H9 (cell line): ENCODE data around the gene HLA-F. TPM values are rescaled to one million over a fixed set of nuclear protein-coding genes. Genes with fewer than 3 reads are reported as not detected.

Source experiments
- DNase-seq: peaks from one replicate; pipeline ENCODE4 v3.0.0-alpha.2; 2017
- H2AFZ ChIP-seq: one replicate; pipeline ENCODE4 v1.6.1; 2013; ENCODE audit warnings: mild to moderate bottlenecking, low read length, control low read depth, moderate library complexity
- H2AK5ac ChIP-seq: 2 replicates; pipeline ENCODE4 v1.6.1; 2013; ENCODE audit warnings: low read length, control low read depth, mixed read lengths; ENCODE audit not compliant: insufficient read length
- H2BK120ac ChIP-seq: one replicate; pipeline ENCODE4 v1.6.1; 2013; ENCODE audit warnings: low read depth, mild to moderate bottlenecking, low read length, control low read depth, inconsistent platforms; ENCODE audit not compliant: poor library complexity, severe bottlenecking
- H2BK12ac ChIP-seq: 2 replicates; pipeline ENCODE4 v1.6.1; 2013; ENCODE audit warnings: low read length, control low read depth, mixed read lengths, low read depth; ENCODE audit not compliant: insufficient read length
- H2BK15ac ChIP-seq: 2 replicates; pipeline ENCODE4 v1.6.1; 2013; ENCODE audit warnings: low read depth, low read length, control low read depth
- H2BK20ac ChIP-seq: one replicate; pipeline ENCODE4 v1.6.1; 2013; ENCODE audit warnings: low read depth, mild to moderate bottlenecking, low read length, control low read depth, inconsistent platforms; ENCODE audit not compliant: poor library complexity, severe bottlenecking
- H2BK5ac ChIP-seq: 2 replicates; pipeline ENCODE4 v1.6.1; 2013; ENCODE audit warnings: low read length, control low read depth, mixed read lengths; ENCODE audit not compliant: insufficient read length
- H3K14ac ChIP-seq: 2 replicates; pipeline ENCODE4 v1.6.1; 2013; ENCODE audit warnings: low read length, control low read depth; ENCODE audit not compliant: insufficient read depth
- H3K18ac ChIP-seq: 2 replicates; pipeline ENCODE4 v1.6.1; 2013; ENCODE audit warnings: low read depth, mild to moderate bottlenecking, mixed read lengths, low read length, control low read depth; ENCODE audit not compliant: insufficient read length
- H3K23ac ChIP-seq: 2 replicates; pipeline ENCODE4 v1.6.1; 2013; ENCODE audit warnings: low read length, control low read depth, mixed read lengths, low read depth; ENCODE audit not compliant: insufficient read length
- H3K23me2 ChIP-seq: 2 replicates; pipeline ENCODE4 v1.6.1; 2013; ENCODE audit warnings: low read depth, mild to moderate bottlenecking, mixed read lengths, low read length, control low read depth; ENCODE audit not compliant: insufficient read length, poor library complexity, severe bottlenecking
- H3K27ac ChIP-seq: 2 replicates; pipeline ENCODE4 v1.5.1; 2013; ENCODE audit warnings: low read length, control low read depth, mixed read lengths, low read depth; ENCODE audit not compliant: insufficient read length
- H3K27me3 ChIP-seq: 2 replicates; pipeline ENCODE4 v1.6.1; 2013; ENCODE audit warnings: low read length, control low read depth, inconsistent platforms; ENCODE audit not compliant: insufficient read depth
- H3K4ac ChIP-seq: 2 replicates; pipeline ENCODE4 v1.6.1; 2013; ENCODE audit warnings: low read depth, mild to moderate bottlenecking, control low read depth, inconsistent platforms, low read length, moderate library complexity
- H3K4me1 ChIP-seq: 2 replicates; pipeline ENCODE4 v1.6.1; 2013; ENCODE audit warnings: low read length, control low read depth, inconsistent platforms; ENCODE audit not compliant: insufficient read depth
- H3K4me2 ChIP-seq: 2 replicates; pipeline ENCODE4 v1.6.1; 2013; ENCODE audit warnings: low read length, control low read depth, mixed read lengths; ENCODE audit not compliant: insufficient read length, insufficient read depth
- H3K56ac ChIP-seq: 2 replicates; pipeline ENCODE4 v1.6.1; 2013; ENCODE audit warnings: low read depth, mild to moderate bottlenecking, mixed read lengths, low read length, control low read depth; ENCODE audit not compliant: insufficient read length
- H3K79me1 ChIP-seq: 2 replicates; pipeline ENCODE4 v1.6.1; 2013; ENCODE audit warnings: low read depth, mild to moderate bottlenecking, moderate library complexity, low read length, control low read depth, inconsistent platforms; ENCODE audit not compliant: insufficient read depth, poor library complexity, severe bottlenecking
- H3K79me2 ChIP-seq: 2 replicates; pipeline ENCODE4 v1.6.1; 2013; ENCODE audit warnings: low read length, control low read depth, inconsistent platforms; ENCODE audit not compliant: insufficient read depth
- H3K9ac ChIP-seq: 2 replicates; pipeline ENCODE4 v1.6.1; 2013; ENCODE audit warnings: low read length, control low read depth, mixed read lengths; ENCODE audit not compliant: insufficient read length; ENCODE audit errors: extremely low read depth
- H3K9me3 ChIP-seq: one replicate; pipeline ENCODE4 v1.6.1; 2013; ENCODE audit warnings: low read depth, low read length, inconsistent platforms; ENCODE audit not compliant: control insufficient read depth
- H3T11ph ChIP-seq: one replicate; pipeline ENCODE4 v1.6.1; 2013; ENCODE audit warnings: mild to moderate bottlenecking, low read length, control low read depth, inconsistent platforms
- H4K20me1 ChIP-seq: one replicate; pipeline ENCODE4 v1.6.1; 2013; ENCODE audit not compliant: control insufficient read depth, insufficient read length, insufficient read depth
- H4K5ac ChIP-seq: 2 replicates; pipeline ENCODE4 v1.6.1; 2013; ENCODE audit warnings: low read depth, mild to moderate bottlenecking, mixed read lengths, low read length, control low read depth; ENCODE audit not compliant: insufficient read length
- H4K8ac ChIP-seq: replicated peaks from 2 replicates; pipeline ENCODE4 v1.6.1; 2013; ENCODE audit warnings: low read length, control low read depth, mixed read lengths, low read depth; ENCODE audit not compliant: insufficient read length
- H4K91ac ChIP-seq: 2 replicates; pipeline ENCODE4 v1.6.1; 2013; ENCODE audit warnings: low read depth, mild to moderate bottlenecking, moderate library complexity, mixed read lengths, low read length, control low read depth; ENCODE audit not compliant: insufficient read length
- H3K27ac Mint-ChIP-seq, 3 experiments: 2 replicates in 2 of 3; 3 replicates in 1 of 3; pipeline ENCODE4 v1.8.0; 2020 to 2021; ENCODE audit warnings: mixed read lengths in 3 of 3, mild to moderate bottlenecking in 1 of 3, moderate library complexity in 1 of 3
- H3K27me3 Mint-ChIP-seq: 2 replicates; pipeline ENCODE4 v1.8.0; 2021; ENCODE audit warnings: low read depth, mild to moderate bottlenecking, moderate library complexity, mixed read lengths
- H3K36me3 Mint-ChIP-seq, 3 experiments: 2 replicates in 2 of 3; 3 replicates in 1 of 3; pipeline ENCODE4 v1.8.0; 2020 to 2021; ENCODE audit warnings: low read depth in 3 of 3, mixed read lengths in 3 of 3; ENCODE audit not compliant: insufficient read depth in 1 of 3
- H3K4me1 Mint-ChIP-seq, 2 experiments: 2 replicates each; pipeline ENCODE4 v1.8.0; 2020; ENCODE audit warnings: mixed read lengths in 2 of 2
- H3K4me3 Mint-ChIP-seq, 2 experiments: 2 replicates in 1 of 2; 3 replicates in 1 of 2; pipeline ENCODE4 v1.8.0; 2020 to 2021; ENCODE audit warnings: mild to moderate bottlenecking in 2 of 2, mixed read lengths in 2 of 2, moderate library complexity in 1 of 2
- H3K9me3 Mint-ChIP-seq, 2 experiments: 2 replicates in 1 of 2; 3 replicates in 1 of 2; pipeline ENCODE4 v1.8.0; 2020; ENCODE audit warnings: mild to moderate bottlenecking in 2 of 2, mixed read lengths in 2 of 2, moderate library complexity in 1 of 2
- WGBS: extraction: QIAGEN DNeasy Blood & Tissue Kit; methylation state at CpG from one replicate; pipeline ENCODE4 v1.1.7; 2013; ENCODE audit warnings: missing lambda C conversion rate, low lambda C conversion rate, mixed read lengths; ENCODE audit not compliant: insufficient read length; ENCODE audit errors: extremely low coverage; 5-methylcytosine and 5-hydroxymethylcytosine counted together
- total RNA-seq: library from RNA; stranded (reverse); gene quantifications from 2 replicates; pipeline ENCODE4 v1.2.1, GENCODE V29; 2021
- TF ChIP-seq, protein P1 (sequence below): fragments of 200-600 bp; sonication (generic); conservative IDR thresholded peaks from 3 replicates; pipeline ENCODE4 v1.8.0; 2021; ENCODE audit warnings: antibody characterized with exemption, mild to moderate bottlenecking

The HLA-F gene
- total RNA-seq, 1 experiment from 2014 or later, result 7.4 TPM

DNA sequence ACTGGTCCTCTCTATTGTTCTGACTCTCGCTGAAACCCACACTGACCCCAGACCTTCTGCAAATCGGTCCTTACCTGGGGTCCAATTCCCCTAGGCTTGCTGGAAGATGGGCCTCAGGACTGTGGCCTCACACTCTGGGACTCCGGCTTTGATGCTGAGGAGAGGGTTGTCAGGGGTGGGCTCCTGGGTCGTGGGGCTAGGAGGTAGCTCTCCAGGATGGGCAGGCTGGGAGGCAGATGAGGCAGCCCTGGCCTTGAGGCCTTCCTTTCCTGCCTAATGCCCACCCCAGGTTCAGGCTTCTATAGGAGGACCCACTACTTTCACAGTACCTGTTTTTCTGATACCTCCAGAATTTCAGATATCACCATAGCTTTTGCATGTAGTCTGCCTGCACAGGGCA lies 21.4 kb downstream of the HLA-F start:
- peaks cover 0 to 4% of the 10 kb centered on the region in 2 experiments; a peak in 3 of 5 replicates for H3K9me3 Mint-ChIP-seq
- H3K56ac ChIP-seq, result no peak overlapping the region
- no peak overlapping the region for H2BK5ac ChIP-seq
- no CpG with 5 or more reads among the region's 4 CpGs for WGBS
- H2AFZ ChIP-seq, result no peak overlapping the region
- no peak overlapping the region for H3K18ac ChIP-seq
- H4K5ac ChIP-seq, result no peak overlapping the region
- H3K27ac Mint-ChIP-seq, result no peak overlapping the region
- no peak overlapping the region for H4K8ac ChIP-seq
- no peak overlapping the region for H3K4me2 ChIP-seq
- no peak overlapping the region for H3K4ac ChIP-seq
- no peaks in the 10 kb centered on the region for H3K9me3 ChIP-seq
- H2BK20ac ChIP-seq, result no peak overlapping the region
- no peaks in the 10 kb centered on the region for H3K79me1 ChIP-seq
- H2BK120ac ChIP-seq, result no peak overlapping the region
- H3K9ac ChIP-seq, result no peak overlapping the region
- no peak overlapping the region for H3T11ph ChIP-seq
- H3K14ac ChIP-seq, result no peak overlapping the region
- H2BK15ac ChIP-seq, result no peak overlapping the region
- no peak overlapping the region for H3K27ac ChIP-seq
- no peaks in the 10 kb centered on the region for H3K27me3 ChIP-seq
- H2AK5ac ChIP-seq, result no peak overlapping the region
- TF ChIP-seq, protein P1, sequence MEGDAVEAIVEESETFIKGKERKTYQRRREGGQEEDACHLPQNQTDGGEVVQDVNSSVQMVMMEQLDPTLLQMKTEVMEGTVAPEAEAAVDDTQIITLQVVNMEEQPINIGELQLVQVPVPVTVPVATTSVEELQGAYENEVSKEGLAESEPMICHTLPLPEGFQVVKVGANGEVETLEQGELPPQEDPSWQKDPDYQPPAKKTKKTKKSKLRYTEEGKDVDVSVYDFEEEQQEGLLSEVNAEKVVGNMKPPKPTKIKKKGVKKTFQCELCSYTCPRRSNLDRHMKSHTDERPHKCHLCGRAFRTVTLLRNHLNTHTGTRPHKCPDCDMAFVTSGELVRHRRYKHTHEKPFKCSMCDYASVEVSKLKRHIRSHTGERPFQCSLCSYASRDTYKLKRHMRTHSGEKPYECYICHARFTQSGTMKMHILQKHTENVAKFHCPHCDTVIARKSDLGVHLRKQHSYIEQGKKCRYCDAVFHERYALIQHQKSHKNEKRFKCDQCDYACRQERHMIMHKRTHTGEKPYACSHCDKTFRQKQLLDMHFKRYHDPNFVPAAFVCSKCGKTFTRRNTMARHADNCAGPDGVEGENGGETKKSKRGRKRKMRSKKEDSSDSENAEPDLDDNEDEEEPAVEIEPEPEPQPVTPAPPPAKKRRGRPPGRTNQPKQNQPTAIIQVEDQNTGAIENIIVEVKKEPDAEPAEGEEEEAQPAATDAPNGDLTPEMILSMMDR, result no peak
- no peak overlapping the region for H4K91ac ChIP-seq
- H3K4me3 Mint-ChIP-seq, result no peak overlapping the region
- H3K23me2 ChIP-seq, result peaks cover 11% of the 10 kb centered on the region
- no peak overlapping the region for H2BK12ac ChIP-seq
- no peak overlapping the region for H3K23ac ChIP-seq
- H3K36me3 Mint-ChIP-seq, result peaks cover 0 to 17% (median 6%) of the 10 kb centered on the region in 3 experiments; a peak in 6 of 7 replicates
- no peaks in the 10 kb centered on the region for H3K79me2 ChIP-seq
- H4K20me1 ChIP-seq, result no peaks in the 10 kb centered on the region
- H3K4me1 Mint-ChIP-seq, result peaks cover 20 to 25% of the 10 kb centered on the region in 2 experiments
- H3K27me3 Mint-ChIP-seq, result peaks cover 38% of the 10 kb centered on the region
- DNase-seq, result no peak
- H3K4me1 ChIP-seq, result no peaks in the 10 kb centered on the region
